Loucy (cell line): ENCODE results near the gene PUDP.

Source experiments
- H2AFZ ChIP-seq: fragments of 200-600 bp; sonication (generic); 2 replicates; pipeline ENCODE4 v1.6.0; 2016; ENCODE audit warnings: antibody characterized with exemption, mild to moderate bottlenecking, low read length, moderate library complexity
- H3F3A ChIP-seq: fragments of 200-600 bp; 2 replicates; pipeline ENCODE4 v1.6.0; 2016; ENCODE audit warnings: antibody characterized with exemption, low read depth, mild to moderate bottlenecking
- H3K27me3 ChIP-seq: fragments of 200-600 bp; sonication (generic); 2 replicates; pipeline ENCODE4 v1.6.1; 2014; ENCODE audit warnings: low read length, mild to moderate bottlenecking; ENCODE audit not compliant: insufficient read depth, poor library complexity, severe bottlenecking
- H3K36me3 ChIP-seq: fragments of 200-600 bp; sonication (generic); 2 replicates; pipeline ENCODE4 v1.6.1; 2016; ENCODE audit warnings: low read length; ENCODE audit not compliant: insufficient read depth
- H3K4me1 ChIP-seq: fragments of 200-600 bp; sonication (generic); 2 replicates; pipeline ENCODE4 v1.5.1; 2014; ENCODE audit warnings: low read length, mild to moderate bottlenecking; ENCODE audit not compliant: insufficient read depth, poor library complexity, severe bottlenecking
- H3K4me2 ChIP-seq: fragments of 200-600 bp; sonication (generic); 2 replicates; pipeline ENCODE4 v1.6.0; 2014; ENCODE audit warnings: antibody characterized with exemption, low read length, low read depth, mild to moderate bottlenecking; ENCODE audit not compliant: poor library complexity, severe bottlenecking
- H3K4me3 ChIP-seq: fragments of 200-600 bp; sonication (generic); 2 replicates; pipeline ENCODE4 v1.5.1; 2014; ENCODE audit warnings: low read length, mild to moderate bottlenecking, mixed read lengths; ENCODE audit not compliant: poor library complexity, severe bottlenecking
- H3K79me2 ChIP-seq: fragments of 200-600 bp; sonication (generic); 2 replicates; pipeline ENCODE4 v1.6.1; 2014; ENCODE audit warnings: low read length; ENCODE audit not compliant: insufficient read depth
- H3K9ac ChIP-seq: fragments of 200-600 bp; sonication (generic); 2 replicates; pipeline ENCODE4 v1.6.0; 2014; ENCODE audit warnings: mild to moderate bottlenecking, low read depth, low read length, moderate library complexity; ENCODE audit not compliant: poor library complexity, severe bottlenecking
- H3K9me2 ChIP-seq: fragments of 200-600 bp; sonication (generic); replicated peaks from 2 replicates; pipeline ENCODE4 v1.6.1; 2016; ENCODE audit warnings: low read depth, low read length, mixed read lengths
- H3K9me3 ChIP-seq: fragments of 200-600 bp; sonication (generic); 2 replicates; pipeline ENCODE4 v1.6.1; 2014; ENCODE audit warnings: mild to moderate bottlenecking, antibody characterized with exemption, low read length, low read depth; ENCODE audit not compliant: insufficient read depth
- H4K20me1 ChIP-seq: fragments of 200-600 bp; sonication (generic); 2 replicates; pipeline ENCODE4 v1.6.0; 2014; ENCODE audit warnings: antibody characterized with exemption, low read length, mild to moderate bottlenecking; ENCODE audit not compliant: insufficient read depth, poor library complexity, severe bottlenecking
- EZH2phosphoT487 ChIP-seq: fragments of 200-600 bp; IDR thresholded peaks from 2 replicates; pipeline ENCODE4 v1.6.1; 2018; ENCODE audit warnings: antibody characterized with exemption, mild to moderate bottlenecking, moderate library complexity, borderline replicate concordance
- TF ChIP-seq, protein P1 (sequence below): fragments of 200-600 bp; sonication (generic); conservative IDR thresholded peaks from 2 replicates; pipeline ENCODE4 v1.5.1; 2014; ENCODE audit warnings: mild to moderate bottlenecking, antibody characterized with exemption, low read length

Gene PUDP

DNA sequence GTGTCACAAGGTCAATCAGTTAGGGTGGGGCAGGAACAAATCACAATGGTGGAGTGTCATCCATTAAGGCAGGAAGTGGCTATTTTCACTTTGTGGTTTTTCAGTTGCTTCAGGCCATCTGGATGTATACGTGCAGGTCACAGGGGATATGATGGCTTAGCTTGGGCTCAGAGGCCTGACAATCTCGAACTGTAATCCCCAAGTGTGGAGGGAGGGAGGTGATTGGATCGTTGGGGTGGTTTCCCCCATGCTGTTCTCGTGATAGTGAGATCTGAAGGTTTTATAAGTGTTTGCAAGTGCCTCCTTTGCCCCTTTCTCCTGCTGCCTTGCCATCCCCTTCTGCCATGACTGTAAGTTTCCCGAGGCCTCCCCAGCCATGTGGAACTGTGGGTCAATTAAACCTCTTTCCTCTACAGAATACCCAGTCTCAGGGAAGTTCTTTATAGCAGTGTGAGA is 37.1 kb downstream of the PUDP start:
- peak overlapping the region; percentile 61 for H3K4me3 ChIP-seq
- H4K20me1 ChIP-seq, result no peaks in the 10 kb centered on the region
- peak overlapping the region; percentile 80 for H3K9ac ChIP-seq
- H3K4me2 ChIP-seq, result peak overlapping the region; percentile 60
- H3K79me2 ChIP-seq, result peaks cover 17% of the 10 kb centered on the region; the same call in 1 of the 2 replicates
- TF ChIP-seq, protein P1, sequence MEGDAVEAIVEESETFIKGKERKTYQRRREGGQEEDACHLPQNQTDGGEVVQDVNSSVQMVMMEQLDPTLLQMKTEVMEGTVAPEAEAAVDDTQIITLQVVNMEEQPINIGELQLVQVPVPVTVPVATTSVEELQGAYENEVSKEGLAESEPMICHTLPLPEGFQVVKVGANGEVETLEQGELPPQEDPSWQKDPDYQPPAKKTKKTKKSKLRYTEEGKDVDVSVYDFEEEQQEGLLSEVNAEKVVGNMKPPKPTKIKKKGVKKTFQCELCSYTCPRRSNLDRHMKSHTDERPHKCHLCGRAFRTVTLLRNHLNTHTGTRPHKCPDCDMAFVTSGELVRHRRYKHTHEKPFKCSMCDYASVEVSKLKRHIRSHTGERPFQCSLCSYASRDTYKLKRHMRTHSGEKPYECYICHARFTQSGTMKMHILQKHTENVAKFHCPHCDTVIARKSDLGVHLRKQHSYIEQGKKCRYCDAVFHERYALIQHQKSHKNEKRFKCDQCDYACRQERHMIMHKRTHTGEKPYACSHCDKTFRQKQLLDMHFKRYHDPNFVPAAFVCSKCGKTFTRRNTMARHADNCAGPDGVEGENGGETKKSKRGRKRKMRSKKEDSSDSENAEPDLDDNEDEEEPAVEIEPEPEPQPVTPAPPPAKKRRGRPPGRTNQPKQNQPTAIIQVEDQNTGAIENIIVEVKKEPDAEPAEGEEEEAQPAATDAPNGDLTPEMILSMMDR, result no peak
- no peak for TF ChIP-seq EZH2phosphoT487
- H3K9me3 ChIP-seq, result no peaks in the 10 kb centered on the region
- H3K36me3 ChIP-seq, result no peaks in the 10 kb centered on the region
- H3F3A ChIP-seq, result peaks cover 4% of the 10 kb centered on the region; the same call in 1 of the 2 replicates
- H3K9me2 ChIP-seq, result no peaks in the 10 kb centered on the region
- peaks cover 47% of the 10 kb centered on the region for H3K4me1 ChIP-seq
- no peak overlapping the region for H2AFZ ChIP-seq
- no peaks in the 10 kb centered on the region for H3K27me3 ChIP-seq

DNA sequence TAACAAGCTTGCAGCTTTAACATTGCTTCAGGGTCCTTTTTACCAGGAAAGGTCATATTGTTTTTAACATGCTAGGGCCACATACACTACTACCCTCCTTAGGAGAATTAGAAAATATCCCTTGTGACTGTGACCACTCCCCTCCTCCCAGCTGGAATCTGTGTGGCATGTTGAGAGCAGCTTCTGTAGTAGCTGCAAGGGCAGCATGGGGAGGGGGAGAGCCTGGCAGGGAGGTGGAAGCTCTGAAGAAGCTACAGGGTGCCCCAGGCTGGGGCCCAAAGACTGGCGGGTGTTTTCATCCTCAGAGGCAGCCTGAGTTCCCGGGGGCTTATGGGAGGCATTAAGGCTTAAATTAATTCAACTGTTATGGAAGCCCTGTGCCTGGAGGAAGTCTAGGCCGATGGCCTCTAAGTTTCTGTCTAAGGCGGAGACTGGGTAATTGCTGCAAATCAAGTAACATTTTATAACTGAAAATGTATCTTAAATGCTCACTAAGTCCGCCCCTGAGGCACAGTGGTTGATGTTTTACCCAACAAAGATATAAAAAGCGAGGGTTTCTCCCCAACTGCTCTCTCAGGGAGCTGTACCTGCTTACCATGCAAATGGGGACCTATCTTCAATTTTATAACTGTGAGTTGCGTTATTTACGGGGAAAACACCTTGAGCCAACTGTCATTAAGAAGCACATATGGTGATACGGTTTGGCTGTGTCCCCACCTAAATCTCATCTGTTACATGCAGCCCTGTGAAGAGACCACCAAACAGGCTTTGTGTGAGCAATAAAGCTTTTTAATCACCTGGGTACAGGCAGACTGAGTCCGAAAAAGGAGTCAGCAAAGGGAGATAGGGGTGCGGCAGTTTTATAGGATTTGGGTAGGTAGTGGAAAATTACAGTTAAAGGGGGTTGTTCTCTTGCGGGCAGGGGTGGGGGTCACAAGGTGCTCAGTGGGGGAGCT is 37.8 kb downstream of the PUDP start:
- peaks cover 16% of the 10 kb centered on the region; the same call in 1 of the 2 replicates for H3K79me2 ChIP-seq
- H3K4me1 ChIP-seq, result peaks cover 47% of the 10 kb centered on the region
- H3F3A ChIP-seq, result peaks cover 4% of the 10 kb centered on the region; the same call in 1 of the 2 replicates
- H3K4me3 ChIP-seq, result peak overlapping the region; percentile 61
- H3K27me3 ChIP-seq, result no peaks in the 10 kb centered on the region
- no peaks in the 10 kb centered on the region for H3K9me2 ChIP-seq
- H4K20me1 ChIP-seq, result no peaks in the 10 kb centered on the region
- no peak overlapping the region for H2AFZ ChIP-seq
- H3K4me2 ChIP-seq, result peak overlapping the region; percentile 60
- no peaks in the 10 kb centered on the region for H3K9me3 ChIP-seq
- H3K36me3 ChIP-seq, result no peaks in the 10 kb centered on the region
- TF ChIP-seq EZH2phosphoT487, result no peak
- TF ChIP-seq, protein P1, result no peak
- H3K9ac ChIP-seq, result peak overlapping the region; percentile 83

DNA sequence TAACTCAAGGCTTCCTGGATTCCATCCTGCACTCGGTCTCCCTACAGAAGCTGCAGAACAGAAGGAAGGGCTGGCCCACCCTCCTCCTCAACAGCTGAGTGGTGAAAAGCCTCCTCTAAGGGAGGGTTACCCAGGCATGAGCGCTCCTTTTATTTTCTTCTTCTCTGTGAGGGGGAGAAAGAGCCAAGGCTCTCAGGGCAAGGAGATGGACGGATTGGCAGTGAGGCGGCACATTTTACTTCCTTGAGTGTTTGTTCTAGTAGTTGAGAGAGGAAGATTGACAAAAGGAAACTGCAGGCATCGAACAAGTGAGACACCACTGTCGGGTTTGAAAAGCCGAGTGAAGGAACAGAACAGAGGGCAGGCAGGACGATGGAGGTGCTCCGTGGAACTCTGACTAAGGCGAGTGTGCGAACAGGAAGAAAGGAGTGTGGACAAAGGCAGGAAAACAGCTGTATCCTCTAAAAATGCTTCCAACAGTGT is 38.9 kb downstream of the PUDP start:
- peak overlapping the region; percentile 61 for H3K4me3 ChIP-seq
- TF ChIP-seq, protein P1, result no peak
- TF ChIP-seq EZH2phosphoT487, result no peak
- H3K36me3 ChIP-seq, result peaks cover 4% of the 10 kb centered on the region; the same call in 1 of the 2 replicates
- H3K9ac ChIP-seq, result peak overlapping the region; percentile 83
- peak overlapping the region; percentile 60 for H3K4me2 ChIP-seq
- H3F3A ChIP-seq, result peaks cover 4% of the 10 kb centered on the region; the same call in 1 of the 2 replicates
- H3K4me1 ChIP-seq, result peaks cover 47% of the 10 kb centered on the region
- H4K20me1 ChIP-seq, result no peaks in the 10 kb centered on the region
- no peaks in the 10 kb centered on the region for H3K9me3 ChIP-seq
- no peak overlapping the region for H2AFZ ChIP-seq
- H3K79me2 ChIP-seq, result peaks cover 16% of the 10 kb centered on the region; the same call in 1 of the 2 replicates
- H3K27me3 ChIP-seq, result no peaks in the 10 kb centered on the region
- no peaks in the 10 kb centered on the region for H3K9me2 ChIP-seq
